RCC 7860 (cell line): ENCODE data around the gene SH3BP2.

Experiments
- DNase-seq: peaks from one replicate; pipeline ENCODE4 v3.0.0-alpha.2; 2015; ENCODE audit warnings: low spot score
- FAIRE-seq: peaks from 2 replicates; lab custom pipeline; 2012; peaks lifted over from hg19 to GRCh38; lab: Jason Lieb, UNC

SH3BP2 gene, protein sequence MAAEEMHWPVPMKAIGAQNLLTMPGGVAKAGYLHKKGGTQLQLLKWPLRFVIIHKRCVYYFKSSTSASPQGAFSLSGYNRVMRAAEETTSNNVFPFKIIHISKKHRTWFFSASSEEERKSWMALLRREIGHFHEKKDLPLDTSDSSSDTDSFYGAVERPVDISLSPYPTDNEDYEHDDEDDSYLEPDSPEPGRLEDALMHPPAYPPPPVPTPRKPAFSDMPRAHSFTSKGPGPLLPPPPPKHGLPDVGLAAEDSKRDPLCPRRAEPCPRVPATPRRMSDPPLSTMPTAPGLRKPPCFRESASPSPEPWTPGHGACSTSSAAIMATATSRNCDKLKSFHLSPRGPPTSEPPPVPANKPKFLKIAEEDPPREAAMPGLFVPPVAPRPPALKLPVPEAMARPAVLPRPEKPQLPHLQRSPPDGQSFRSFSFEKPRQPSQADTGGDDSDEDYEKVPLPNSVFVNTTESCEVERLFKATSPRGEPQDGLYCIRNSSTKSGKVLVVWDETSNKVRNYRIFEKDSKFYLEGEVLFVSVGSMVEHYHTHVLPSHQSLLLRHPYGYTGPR

DNA sequence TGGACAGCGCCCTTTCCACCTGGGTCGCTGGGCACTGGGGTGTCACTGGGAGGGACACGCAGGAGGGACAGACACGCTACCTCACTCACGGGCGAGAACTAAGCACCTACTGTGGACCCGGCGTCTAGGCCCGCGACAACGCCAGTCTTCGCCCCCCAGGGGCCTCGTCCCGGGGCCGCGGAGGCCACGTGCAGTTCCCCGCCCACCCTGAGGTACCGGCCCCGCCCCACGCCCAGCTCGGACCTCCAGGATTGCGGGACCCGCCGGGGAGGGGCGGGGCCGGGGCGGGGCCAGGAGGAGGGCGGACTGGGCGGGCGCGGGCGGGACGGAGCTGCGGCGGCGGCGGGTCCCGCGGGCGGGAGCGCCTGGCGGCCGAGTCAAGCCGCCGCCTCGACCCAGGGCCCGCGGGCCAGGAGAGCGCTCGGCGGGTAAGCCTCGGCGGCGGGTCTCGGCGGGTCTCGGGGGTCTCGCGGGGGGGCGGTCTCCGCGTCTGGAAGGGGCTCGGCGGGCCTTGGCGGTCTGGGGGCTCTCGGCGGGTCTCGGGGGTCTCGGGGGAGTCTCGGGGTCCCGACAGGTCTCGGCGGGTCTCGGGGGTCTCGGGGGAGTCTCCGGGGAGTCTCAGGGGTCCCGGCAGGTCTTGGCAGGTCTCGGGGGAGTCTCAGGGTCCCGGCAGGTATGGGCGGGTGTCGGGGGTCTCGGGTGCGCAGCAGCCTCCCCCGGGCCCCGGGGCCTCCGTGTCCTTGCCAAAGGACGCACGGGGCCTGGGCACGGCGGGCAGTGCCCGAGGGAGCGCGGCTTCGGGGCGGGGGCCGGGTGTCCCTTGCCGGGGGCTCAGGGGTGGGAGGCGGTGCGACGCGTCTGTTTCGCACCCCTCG lies at the start of gene SH3BP2:
Gene SH3BP2, plus strand, starts transcription at position 375 of the 875 bp plus-strand sequence. CDS start 27,533 bp downstream, outside the sequence.
- peak; percentile 49 for DNase-seq
- FAIRE-seq: no peak

GRCh38 chr4:2743518-2744445 lies 49.1 kb upstream of the SH3BP2 start:
- DNase-seq (no peak), FAIRE-seq (no peak)

DNA sequence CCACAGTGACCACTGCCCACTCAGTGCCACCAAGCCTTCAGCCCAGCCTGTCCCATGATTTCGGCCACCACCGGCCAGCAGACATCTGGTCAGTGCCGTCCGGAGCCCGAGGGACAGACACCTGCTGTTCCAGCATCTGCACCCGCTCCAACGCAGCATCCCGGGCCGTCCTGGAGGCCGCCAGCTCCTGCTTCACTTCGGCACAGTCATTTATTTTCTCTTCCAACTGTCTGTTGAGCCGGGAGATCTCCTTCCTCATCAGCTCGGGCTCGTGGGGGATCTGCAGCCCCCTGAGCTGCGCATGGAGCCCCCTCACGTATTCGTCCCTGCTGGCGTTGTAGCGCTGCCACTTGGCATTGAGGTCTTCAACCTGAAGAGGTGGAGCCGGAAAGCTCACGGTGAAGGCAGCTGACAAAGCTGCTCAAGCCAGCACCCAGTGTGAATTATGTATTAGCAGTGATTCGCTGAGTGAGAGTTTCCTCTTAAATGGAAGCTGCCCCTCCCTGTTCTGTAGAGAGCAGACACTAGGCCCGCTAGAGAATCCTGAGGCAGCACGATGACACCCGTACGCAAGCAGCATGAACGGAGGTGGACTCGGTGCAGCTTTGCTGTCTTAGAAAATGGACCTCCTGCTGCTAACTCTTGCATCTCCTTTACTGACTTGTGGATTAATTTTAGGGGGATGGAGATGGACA lies 48.2 kb upstream of the SH3BP2 start:
- FAIRE-seq (no peak), DNase-seq (no peak)

GRCh38 chr4:2745516-2745915 lies 47.4 kb upstream of the SH3BP2 start:
- DNase-seq (no peak), FAIRE-seq (no peak)

DNA sequence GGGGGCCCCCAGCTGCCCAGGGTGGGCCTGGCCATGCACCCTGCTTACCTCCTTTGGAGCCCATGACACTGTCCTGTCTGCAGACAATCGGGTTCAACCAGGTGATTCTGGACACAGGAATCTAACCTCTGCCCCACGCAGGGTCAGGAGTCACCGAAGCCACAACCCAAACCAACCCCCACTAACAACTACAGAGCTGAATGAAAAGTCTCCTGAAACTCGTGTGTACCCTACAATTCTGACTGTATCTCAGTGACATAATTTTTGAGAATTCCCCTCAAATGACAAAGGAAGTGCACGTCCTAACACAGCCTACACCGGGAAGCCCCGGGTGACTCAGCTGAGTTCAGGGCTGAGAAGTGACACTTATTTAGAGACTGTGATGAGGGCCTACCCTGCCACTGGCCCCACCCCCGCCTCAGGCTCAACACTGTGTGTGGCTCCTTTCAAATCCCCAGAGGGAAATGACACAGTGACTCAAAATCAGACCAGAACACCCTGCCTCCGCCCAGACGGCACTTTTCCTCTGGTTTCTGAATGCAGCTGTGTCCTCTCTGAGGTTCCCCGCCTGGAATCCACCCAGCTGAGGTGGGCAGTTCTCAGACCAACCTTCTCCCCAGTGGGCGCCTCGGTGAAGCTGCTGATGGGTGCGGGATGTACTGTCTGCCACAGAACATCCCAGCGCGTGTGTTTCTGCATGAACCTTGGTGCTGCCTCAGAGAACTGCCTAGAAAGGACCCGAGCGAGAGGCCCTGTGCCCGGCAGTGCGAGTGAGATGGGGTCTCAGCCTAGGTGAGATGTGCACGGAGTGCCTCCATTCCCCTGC lies 46.7 kb upstream of the SH3BP2 start:
- DNase-seq: peak; percentile 91

DNA sequence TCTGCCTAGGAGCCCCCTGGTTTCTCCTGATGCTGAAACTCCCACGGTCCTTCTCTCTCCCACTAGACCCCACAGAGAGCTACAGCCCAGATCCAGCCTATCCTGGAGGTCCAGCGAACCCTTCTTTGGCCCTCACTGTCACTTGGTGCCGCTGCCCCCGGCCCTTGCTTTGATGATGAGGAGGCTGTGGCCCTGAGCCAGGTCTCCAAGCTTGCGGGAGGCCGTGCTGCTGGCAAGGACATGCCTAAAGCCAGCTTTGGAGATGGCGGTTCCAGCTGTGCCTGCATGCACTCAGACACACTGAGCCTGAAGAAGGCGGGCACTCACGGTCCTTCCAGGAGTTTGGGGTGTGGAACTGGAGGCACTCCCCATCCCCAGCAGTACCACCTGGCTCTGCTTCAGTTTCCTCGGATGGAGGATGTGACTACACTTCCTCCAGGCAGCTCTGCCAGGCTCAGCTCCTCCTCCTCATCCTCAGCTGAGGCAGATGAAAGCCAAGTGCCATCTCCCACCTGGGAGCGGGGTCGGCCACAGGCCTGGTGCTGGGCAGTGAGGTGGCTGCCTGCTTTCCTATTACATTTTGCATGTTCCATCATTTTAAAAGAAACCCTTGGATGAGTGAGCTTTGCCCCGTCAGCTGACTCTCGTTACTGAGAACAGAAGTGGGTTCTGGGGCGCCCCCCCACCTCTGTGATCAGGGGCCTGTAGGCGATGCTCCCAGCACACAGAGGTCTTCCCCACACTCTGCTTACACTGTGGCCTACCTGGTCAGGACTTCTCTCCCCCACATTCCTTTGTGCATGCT lies 45.8 kb upstream of the SH3BP2 start:
- DNase-seq (no peak), FAIRE-seq (no peak)

More for the DNA sequence above, 46.7 kb upstream of the SH3BP2 start:
- FAIRE-seq: peak; percentile 93

DNA sequence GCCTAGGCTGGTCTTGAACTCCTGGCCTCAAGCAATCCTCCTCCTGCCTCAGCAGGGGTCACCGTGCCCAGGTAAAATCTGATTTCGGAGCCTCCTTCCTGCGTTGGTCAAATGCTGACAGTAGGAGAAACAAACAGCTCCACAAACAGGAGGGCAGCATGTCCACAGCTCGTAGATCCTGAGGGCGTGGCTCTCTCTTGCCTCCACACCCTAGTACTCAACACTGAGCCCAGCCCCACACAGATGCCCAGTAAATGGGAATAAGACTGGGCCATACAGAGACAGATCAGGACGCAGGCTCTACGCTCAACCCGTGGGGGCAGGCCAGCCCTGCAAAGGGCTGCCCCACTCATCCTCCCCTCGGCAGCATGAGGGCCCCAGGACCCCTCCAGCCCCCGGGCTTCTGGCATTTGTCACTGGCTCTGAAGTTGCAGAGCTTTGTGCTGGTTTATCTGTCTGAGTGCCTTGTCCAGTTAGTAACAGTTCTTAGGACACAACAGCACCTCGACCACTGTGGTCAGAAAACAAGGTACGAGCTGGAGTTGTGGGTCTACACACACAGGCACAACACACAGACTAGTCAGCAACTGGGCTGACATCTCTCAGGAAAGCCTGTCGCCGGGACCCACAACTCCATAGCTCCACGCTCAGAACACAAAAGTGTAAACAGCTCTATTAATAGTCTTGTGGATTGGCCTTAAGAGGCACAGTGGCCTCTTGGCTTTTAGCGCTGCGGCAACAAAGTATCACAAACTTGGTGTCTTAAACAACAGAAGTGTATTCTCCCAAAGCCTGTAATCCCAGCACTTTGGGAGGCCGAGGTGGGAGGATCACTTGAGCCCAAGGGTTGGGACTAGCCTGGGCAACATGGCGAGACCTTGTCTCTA lies 41.9 kb upstream of the SH3BP2 start:
- FAIRE-seq: no peak
- no peak for DNase-seq

DNA sequence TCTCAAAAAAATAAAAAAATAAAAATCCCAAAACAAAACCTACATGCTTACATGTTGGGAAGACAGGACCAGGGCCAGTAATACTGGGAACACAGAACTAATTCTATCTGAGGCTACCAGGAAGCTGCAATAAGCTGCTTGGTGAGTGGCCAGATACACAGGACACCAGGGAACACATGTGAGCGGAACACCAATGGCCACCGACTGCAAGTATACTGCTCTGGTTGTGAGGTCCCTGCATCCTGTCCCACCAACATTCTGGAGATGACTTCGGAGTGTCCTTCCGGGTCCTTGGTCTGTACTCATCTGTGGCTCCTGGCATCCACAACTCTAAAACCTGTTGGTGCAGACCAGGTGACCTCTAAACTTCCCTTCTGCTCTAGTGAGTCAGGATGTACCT lies 39.4 kb upstream of the SH3BP2 start:
- no peak for FAIRE-seq
- no peak for DNase-seq

GRCh38 chr4:2754848-2755819 lies 37.8 kb upstream of the SH3BP2 start:
- DNase-seq (no peak), FAIRE-seq (no peak)

- no peak for FAIRE-seq
- peak; percentile 47 for DNase-seq
These were observed 36.8 kb upstream of the SH3BP2 start, which contains the start of gene TNIP2 for GRCh38 chr4:2755821-2756690. Gene TNIP2 (minus strand): TSS chr4:2756336. CDS start chr4:2756289, 47 bp downstream.

- FAIRE-seq (no peak), DNase-seq (no peak)
These were observed 36.1 kb upstream of the SH3BP2 start for GRCh38 chr4:2756691-2757350.

DNA sequence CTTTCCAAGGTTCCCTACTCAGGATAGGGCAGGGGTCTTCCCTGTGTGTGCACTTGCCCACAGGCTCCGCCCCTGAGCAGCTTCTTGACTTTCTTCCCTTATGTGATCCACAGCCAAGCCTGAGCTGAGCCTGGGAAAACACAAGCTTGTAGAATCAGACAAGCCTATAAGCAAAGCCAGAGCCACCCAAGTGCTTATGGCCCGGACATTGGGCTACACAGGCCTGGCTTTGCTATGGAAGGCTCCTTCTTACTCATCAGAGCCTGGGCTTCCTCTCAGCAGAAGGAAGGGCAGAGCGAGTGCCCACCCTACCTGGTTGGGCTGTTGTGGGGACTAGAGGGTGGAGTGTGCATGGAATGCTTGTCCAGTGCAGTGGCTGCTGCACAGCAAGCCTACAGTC lies 35.5 kb upstream of the SH3BP2 start:
- DNase-seq (no peak), FAIRE-seq (no peak)

GRCh38 chr4:2761035-2761923 lies 31.6 kb upstream of the SH3BP2 start:
- FAIRE-seq (no peak), DNase-seq (no peak)
